H1 (cell line): ENCODE results near the gene VIPR1. TPM values are rescaled to one million over a fixed set of nuclear protein-coding genes. Genes with fewer than 3 reads are reported as not detected.

ENCODE experiments used
- CTCF ChIA-PET: fragments of 300-600 bp; sonication (Branson Sonifier 250); formaldehyde crosslinking; loops from one replicate; lab custom pipeline; 2021; ENCODE audit not compliant: partially characterized antibody; lab: Charles Lee
- POLR2A ChIA-PET: fragments of 300-600 bp; sonication (Branson Sonifier 250); formaldehyde crosslinking; loops from one replicate; lab custom pipeline; 2021; ENCODE audit warnings: inconsistent platforms; ENCODE audit not compliant: partially characterized antibody; lab: Charles Lee
- DNase-seq, 2 experiments: peaks; one replicate each; pipeline versions ENCODE4 v3.0.0 to v3.0.0-alpha.2; 2010 to 2022; ENCODE audit warnings: low spot score in 2 of 2, low read depth in 1 of 2, mixed read lengths in 1 of 2
- FAIRE-seq: peaks from 2 replicates; lab custom pipeline; 2011; peaks lifted over from hg19 to GRCh38; lab: Jason Lieb, UNC
- H2AFZ ChIP-seq: 2 replicates; pipeline ENCODE4 v1.8.1; 2012; ENCODE audit warnings: low read length, inconsistent platforms
- H2AK5ac ChIP-seq: 2 replicates; pipeline ENCODE4 v1.6.1; 2013; ENCODE audit warnings: low read depth, low read length
- H2BK120ac ChIP-seq: replicated peaks from 2 replicates; pipeline ENCODE3; 2013; ENCODE audit warnings: low read depth, low read length, inconsistent platforms
- H2BK12ac ChIP-seq: 2 replicates; pipeline ENCODE4 v1.6.1; 2013; ENCODE audit warnings: low read depth, low read length
- H2BK15ac ChIP-seq: 2 replicates; pipeline ENCODE4 v1.6.1; 2013; ENCODE audit warnings: low read length
- H2BK20ac ChIP-seq: 2 replicates; pipeline ENCODE4 v1.6.1; 2013; ENCODE audit warnings: low read length
- H2BK5ac ChIP-seq: 2 replicates; pipeline ENCODE4 v1.6.1; 2013; ENCODE audit warnings: low read depth, low read length
- H3K14ac ChIP-seq: 2 replicates; pipeline ENCODE4 v1.6.1; 2013; ENCODE audit warnings: inconsistent platforms; ENCODE audit not compliant: insufficient read length
- H3K18ac ChIP-seq: 2 replicates; pipeline ENCODE4 v1.6.1; 2013; ENCODE audit warnings: low read length; ENCODE audit errors: extremely low read depth
- H3K23ac ChIP-seq: 2 replicates; pipeline ENCODE4 v1.6.1; 2013; ENCODE audit warnings: inconsistent platforms; ENCODE audit not compliant: insufficient read length
- H3K23me2 ChIP-seq: 2 replicates; pipeline ENCODE4 v1.6.1; 2013; ENCODE audit warnings: low read depth, low read length
- H3K27ac ChIP-seq: 2 replicates; pipeline ENCODE4 v1.6.1; 2011; ENCODE audit warnings: low read depth, low read length, inconsistent platforms
- H3K27me3 ChIP-seq, 4 experiments: replicated peaks in 1 of 4; 1 replicate in 1 of 4; 2 replicates in 3 of 4; pipeline versions ENCODE4 v1.6.1 to v1.8.1; 2011 to 2013; ENCODE audit warnings: low read length in 3 of 4, mild to moderate bottlenecking in 3 of 4, inconsistent platforms in 2 of 4, mixed read lengths in 2 of 4, moderate library complexity in 1 of 4; ENCODE audit not compliant: control insufficient read depth in 3 of 4, insufficient read depth in 3 of 4; ENCODE audit errors: extremely low read depth in 1 of 4
- H3K36me3 ChIP-seq, 4 experiments: 2 replicates each; pipeline versions ENCODE4 v1.6.1 to v1.8.1; 2011 to 2013; ENCODE audit warnings: mild to moderate bottlenecking in 4 of 4, low read length in 3 of 4, moderate library complexity in 2 of 4, control low read depth in 1 of 4, inconsistent platforms in 1 of 4; ENCODE audit not compliant: insufficient read depth in 4 of 4, control insufficient read depth in 2 of 4
- H3K4ac ChIP-seq: replicated peaks from 2 replicates; pipeline ENCODE3; 2013; ENCODE audit warnings: low read length, low read depth, mixed read lengths, inconsistent platforms; ENCODE audit not compliant: insufficient read length
- H3K4me1 ChIP-seq, 4 experiments: replicated peaks in 1 of 4; 1 replicate in 1 of 4; 2 replicates in 3 of 4; pipeline versions ENCODE4 v1.6.1 to v1.8.1; 2011 to 2013; ENCODE audit warnings: low read length in 3 of 4, inconsistent platforms in 2 of 4, mixed read lengths in 1 of 4; ENCODE audit not compliant: insufficient read depth in 4 of 4, control insufficient read depth in 3 of 4
- H3K4me2 ChIP-seq, 2 experiments: 2 replicates each; pipeline versions ENCODE4 v1.6.1 to v1.8.1; 2011 to 2013; ENCODE audit warnings: low read depth in 2 of 2, low read length in 2 of 2, control low read depth in 1 of 2, inconsistent platforms in 1 of 2, mild to moderate bottlenecking in 1 of 2; ENCODE audit not compliant: insufficient read depth in 1 of 2
- H3K4me3 ChIP-seq, 4 experiments: fragments of 200-600, 300-600 bp in 1 of 4; sonication (generic), shearing (Covaris generic), sonication (Bioruptor Twin) in 1 of 4; 2 replicates each; pipeline versions ENCODE4 v1.5.1 to v1.8.1; 2011 to 2016; ENCODE audit warnings: low read length in 4 of 4, low read depth in 3 of 4, control low read depth in 2 of 4, inconsistent platforms in 2 of 4, mild to moderate bottlenecking in 2 of 4, mixed read lengths in 1 of 4, moderate library complexity in 1 of 4; ENCODE audit not compliant: insufficient read depth in 2 of 4; ENCODE audit errors: extremely low read depth in 1 of 4
- H3K56ac ChIP-seq: replicated peaks from 2 replicates; pipeline ENCODE3; 2013; ENCODE audit warnings: low read depth, mild to moderate bottlenecking, mixed read lengths, low read length, inconsistent platforms; ENCODE audit not compliant: insufficient read length
- H3K79me1 ChIP-seq: 2 replicates; pipeline ENCODE4 v1.6.1; 2013; ENCODE audit warnings: low read depth, low read length, control low read depth
- H3K79me2 ChIP-seq, 2 experiments: 2 replicates each; pipeline versions ENCODE4 v1.6.1 to v1.8.1; 2012 to 2013; ENCODE audit warnings: low read length in 2 of 2, mild to moderate bottlenecking in 2 of 2, inconsistent platforms in 1 of 2; ENCODE audit not compliant: insufficient read depth in 2 of 2, control insufficient read depth in 1 of 2
- H3K9ac ChIP-seq, 4 experiments: replicated peaks in 1 of 4; 1 replicate in 1 of 4; 2 replicates in 3 of 4; pipeline versions ENCODE4 v1.6.1 to v1.8.1; 2011 to 2013; ENCODE audit warnings: low read depth in 3 of 4, low read length in 3 of 4, control low read depth in 2 of 4, mild to moderate bottlenecking in 2 of 4, moderate library complexity in 2 of 4, inconsistent platforms in 1 of 4; ENCODE audit errors: extremely low read depth in 1 of 4
- H3K9me3 ChIP-seq, 2 experiments: 2 replicates each; pipeline versions ENCODE4 v1.6.1 to v1.8.1; 2012 to 2013; ENCODE audit warnings: mild to moderate bottlenecking in 2 of 2, moderate library complexity in 2 of 2, control low read depth in 1 of 2, inconsistent platforms in 1 of 2, low read depth in 1 of 2, low read length in 1 of 2, mixed read lengths in 1 of 2; ENCODE audit not compliant: insufficient read depth in 2 of 2
- H4K20me1 ChIP-seq, 2 experiments: replicated peaks in 1 of 2; 2 replicates each; pipeline versions ENCODE3 to v1.8.1; 2011 to 2013; ENCODE audit warnings: inconsistent platforms in 2 of 2, low read length in 2 of 2, mild to moderate bottlenecking in 1 of 2; ENCODE audit not compliant: insufficient read depth in 2 of 2, control insufficient read depth in 1 of 2
- H4K5ac ChIP-seq: 2 replicates; pipeline ENCODE4 v1.6.1; 2013; ENCODE audit warnings: low read length, low read depth, mixed read lengths, inconsistent platforms; ENCODE audit not compliant: insufficient read length
- H4K8ac ChIP-seq: 2 replicates; pipeline ENCODE4 v1.8.0; 2013; ENCODE audit warnings: mild to moderate bottlenecking, moderate library complexity, low read length, inconsistent platforms; ENCODE audit not compliant: insufficient read depth; ENCODE audit errors: extremely low read depth
- H4K91ac ChIP-seq: replicated peaks from 2 replicates; pipeline ENCODE3; 2013; ENCODE audit warnings: low read length, mixed read lengths, inconsistent platforms; ENCODE audit not compliant: insufficient read length
- EP300 ChIP-seq, 2 experiments: IDR thresholded peaks; 1 replicate in 1 of 2; 2 replicates in 1 of 2; pipeline ENCODE4 v1.6.1; 2011 to 2012; ENCODE audit warnings: low read depth in 2 of 2, low read length in 2 of 2, mild to moderate bottlenecking in 2 of 2, borderline replicate concordance in 1 of 2, inconsistent platforms in 1 of 2, moderate library complexity in 1 of 2
- HDAC6 ChIP-seq: IDR thresholded peaks from one replicate; pipeline ENCODE4 v1.7.1; 2012; ENCODE audit warnings: low read depth, mild to moderate bottlenecking, inconsistent platforms, low read length, moderate library complexity
- JUND ChIP-seq: IDR thresholded peaks from 2 replicates; pipeline ENCODE4 v1.6.1; 2011; ENCODE audit warnings: mild to moderate bottlenecking, improper control_type of control experiment, low read length
- POLR2A ChIP-seq, 2 experiments: IDR thresholded peaks; 1 replicate in 1 of 2; 2 replicates in 1 of 2; pipeline ENCODE4 v1.6.1; 2011; ENCODE audit warnings: low read depth in 2 of 2, low read length in 2 of 2, mild to moderate bottlenecking in 2 of 2; ENCODE audit errors: control extremely low read depth in 1 of 2
- RXRA ChIP-seq: IDR thresholded peaks from 2 replicates; pipeline ENCODE4 v1.6.1; 2011; ENCODE audit warnings: low read depth, mild to moderate bottlenecking, low read length, moderate library complexity; ENCODE audit not compliant: insufficient read depth
- SIRT6 ChIP-seq: IDR thresholded peaks from one replicate; pipeline ENCODE4 v1.7.1; 2012; ENCODE audit warnings: low read length, inconsistent platforms
- WGBS, 2 experiments: shearing (Covaris generic) in 1 of 2; methylation state at CpG; one replicate each; pipeline versions ENCODE4 v1.1.6 to v1.1.7; 2013 to 2015; ENCODE audit warnings: low lambda C conversion rate in 2 of 2, mixed read lengths in 2 of 2, inconsistent platforms in 1 of 2, low coverage in 1 of 2, missing lambda C conversion rate in 1 of 2; ENCODE audit not compliant: insufficient replicate concordance in 2 of 2, insufficient coverage in 1 of 2, insufficient read length in 1 of 2; ENCODE audit errors: extremely low coverage in 1 of 2, missing lambda C conversion rate in 1 of 2; 5-methylcytosine and 5-hydroxymethylcytosine counted together
- polyA plus RNA-seq, 7 experiments: library from polyadenylated mRNA; depleted of rRNA in 3 of 7; stranded (reverse) in 5 of 7; unstranded in 2 of 7; fragments of >200 nt in 5 of 7; fragments of 200-250 nt in 2 of 7; gene quantifications; 1 replicate in 5 of 7; 2 replicates in 1 of 7; 4 replicates in 1 of 7; pipeline versions ENCODE4 v1.2.1 to v1.2.3, GENCODE V29; 2011 to 2013; ENCODE audit warnings: missing spikeins in 2 of 7, mixed read lengths in 2 of 7
- total RNA-seq: library from RNA; stranded (reverse); fragmentation: NEBNext Ultra II Directional; extraction: Animal tissue kit (Norgen Biotek cat#: 25700); gene quantifications from 2 replicates; pipeline ENCODE4 v1.2.1, GENCODE V29; 2021
- TF ChIP-seq, protein P1 (sequence below): IDR thresholded peaks from 2 replicates; pipeline ENCODE4 v1.6.1; 2012; ENCODE audit warnings: inconsistent platforms

Gene VIPR1
- total and polyA plus RNA-seq, 2 of the 8 experiments (the other 6 are each of a cell fraction or from before 2014, with no cell fraction given): 7.8 to 10.1 TPM

DNA sequence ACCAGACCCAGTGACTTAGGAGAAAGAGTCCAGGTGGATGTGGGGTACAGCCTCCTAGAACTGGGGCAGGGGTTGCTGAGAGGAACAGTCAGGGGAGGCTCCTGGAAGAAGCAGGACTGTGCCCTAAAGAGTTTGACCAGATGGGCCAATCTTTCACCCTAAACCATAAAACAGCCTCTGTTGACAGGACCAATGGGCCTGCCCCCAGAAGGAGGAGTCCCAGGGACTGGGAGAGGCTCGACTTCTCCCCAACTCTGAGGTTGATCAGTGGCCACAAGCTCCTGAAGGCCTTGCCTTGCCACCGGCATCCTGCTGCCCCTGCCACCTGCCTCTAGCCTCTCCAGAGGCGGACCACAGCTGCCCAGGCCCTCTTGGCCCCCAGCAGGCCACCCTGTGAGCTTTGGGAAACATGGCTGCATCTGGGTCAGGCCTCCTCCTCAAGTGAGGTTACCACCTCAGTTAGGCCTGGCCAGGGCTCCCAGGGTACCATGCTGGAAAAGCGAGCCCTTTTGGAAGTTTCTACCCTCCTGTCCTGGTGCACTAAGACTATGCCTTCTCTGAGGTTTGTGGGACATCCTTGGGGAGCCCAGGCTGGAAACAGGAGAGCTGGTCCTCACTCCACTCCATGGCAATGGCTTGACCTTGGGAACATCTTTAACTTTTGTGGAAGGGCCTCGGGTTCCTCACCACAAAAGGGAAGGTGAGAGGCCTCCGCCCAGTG is 2.8 kb downstream of the VIPR1 start:
- Histone ChIP-seq H3K4ac (no peak overlapping the region), H3K27ac (no peak overlapping the region), H3K4me3 (no peak overlapping the region), H3K18ac (no peak overlapping the region), H2BK15ac (no peak overlapping the region), H2BK20ac (no peak overlapping the region), H3K23me2 (peaks cover 19% of the 10 kb centered on the region), H4K91ac (no peak overlapping the region), H3K36me3 (no peaks in the 10 kb centered on the region), H4K8ac (no peak overlapping the region), H2BK5ac (no peak overlapping the region), H3K23ac (no peak overlapping the region), H4K20me1 (peaks cover 0 to 4% of the 10 kb centered on the region in 2 experiments), H4K5ac (no peak overlapping the region), H3K4me2 (no peak overlapping the region), H3K27me3 (peaks cover 0 to 29% (median 24%) of the 10 kb centered on the region in 4 experiments; a peak in 6 of 7 replicates), H2BK120ac (no peak overlapping the region), H3K9me3 (no peaks in the 10 kb centered on the region), H2BK12ac (no peak overlapping the region), H2AK5ac (no peak overlapping the region; the same call in 1 of the 2 replicates), H3K14ac (no peak overlapping the region), H3K79me1 (no peaks in the 10 kb centered on the region), H3K56ac (no peak overlapping the region), H3K79me2 (no peaks in the 10 kb centered on the region), H2AFZ (no peak overlapping the region)
- 89% methylated on average over 6 of the region's 6 CpGs; no CpG with 5 or more reads in 1 of the 2 experiments for WGBS, 2 experiments
- ChIA-PET CTCF (interaction anchor here (1.2 to 1.8 kb wide), 3 partner anchors 31 to 258 kb away, joined by 3 to 7 read pairs (median 7); no protein-coding TSS in a partner anchor), POLR2A (interaction anchor here (0.5 to 1.1 kb wide), 4 partner anchors 18 to 78 kb away, joined by 3 to 4 read pairs (median 4); no protein-coding TSS in a partner anchor)
- DNase-seq: peak in 1 of 2 experiments; percentile 39
- TF ChIP-seq EP300 (IDR thresholded peaks at IDR 0.05; ENCODE audit: borderline replicate concordance in 1 of 2, low read depth in 2 of 2, low read length in 2 of 2) (no peak), POLR2A (IDR thresholded peaks at IDR 0.05; ENCODE audit: control extremely low read depth in 1 of 2, low read depth in 2 of 2, low read length in 2 of 2) (no peak), RXRA (no peak), JUND (no peak), SIRT6 (no peak), HDAC6 (no peak)
- TF ChIP-seq, protein P1, sequence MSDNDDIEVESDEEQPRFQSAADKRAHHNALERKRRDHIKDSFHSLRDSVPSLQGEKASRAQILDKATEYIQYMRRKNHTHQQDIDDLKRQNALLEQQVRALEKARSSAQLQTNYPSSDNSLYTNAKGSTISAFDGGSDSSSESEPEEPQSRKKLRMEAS: no peak
- TF ChIP-seq, all 59 proteins: peak for 0
- no peak for FAIRE-seq
- peaks cover 0 to 12% (median 2%) of the 10 kb centered on the region in 4 experiments; a peak in 3 of 7 replicates for H3K4me1 ChIP-seq
- H3K9ac ChIP-seq: no peak overlapping the region
